H9 (cell line): ENCODE measurements around the gene TAT. TPM values are rescaled to one million over a fixed set of nuclear protein-coding genes. Genes with fewer than 3 reads are reported as not detected.

Experiments
- DNase-seq: peaks from one replicate; pipeline ENCODE4 v3.0.0-alpha.2; 2017
- H2AFZ ChIP-seq: one replicate; pipeline ENCODE4 v1.6.1; 2013; ENCODE audit warnings: mild to moderate bottlenecking, low read length, control low read depth, moderate library complexity
- H2AK5ac ChIP-seq: 2 replicates; pipeline ENCODE4 v1.6.1; 2013; ENCODE audit warnings: low read length, control low read depth, mixed read lengths; ENCODE audit not compliant: insufficient read length
- H2BK120ac ChIP-seq: one replicate; pipeline ENCODE4 v1.6.1; 2013; ENCODE audit warnings: low read depth, mild to moderate bottlenecking, low read length, control low read depth, inconsistent platforms; ENCODE audit not compliant: poor library complexity, severe bottlenecking
- H2BK12ac ChIP-seq: 2 replicates; pipeline ENCODE4 v1.6.1; 2013; ENCODE audit warnings: low read length, control low read depth, mixed read lengths, low read depth; ENCODE audit not compliant: insufficient read length
- H2BK15ac ChIP-seq: 2 replicates; pipeline ENCODE4 v1.6.1; 2013; ENCODE audit warnings: low read depth, low read length, control low read depth
- H2BK20ac ChIP-seq: one replicate; pipeline ENCODE4 v1.6.1; 2013; ENCODE audit warnings: low read depth, mild to moderate bottlenecking, low read length, control low read depth, inconsistent platforms; ENCODE audit not compliant: poor library complexity, severe bottlenecking
- H2BK5ac ChIP-seq: 2 replicates; pipeline ENCODE4 v1.6.1; 2013; ENCODE audit warnings: low read length, control low read depth, mixed read lengths; ENCODE audit not compliant: insufficient read length
- H3K14ac ChIP-seq: 2 replicates; pipeline ENCODE4 v1.6.1; 2013; ENCODE audit warnings: low read length, control low read depth; ENCODE audit not compliant: insufficient read depth
- H3K18ac ChIP-seq: 2 replicates; pipeline ENCODE4 v1.6.1; 2013; ENCODE audit warnings: low read depth, mild to moderate bottlenecking, mixed read lengths, low read length, control low read depth; ENCODE audit not compliant: insufficient read length
- H3K23ac ChIP-seq: 2 replicates; pipeline ENCODE4 v1.6.1; 2013; ENCODE audit warnings: low read length, control low read depth, mixed read lengths, low read depth; ENCODE audit not compliant: insufficient read length
- H3K23me2 ChIP-seq: 2 replicates; pipeline ENCODE4 v1.6.1; 2013; ENCODE audit warnings: low read depth, mild to moderate bottlenecking, mixed read lengths, low read length, control low read depth; ENCODE audit not compliant: insufficient read length, poor library complexity, severe bottlenecking
- H3K27ac ChIP-seq: 2 replicates; pipeline ENCODE4 v1.5.1; 2013; ENCODE audit warnings: low read length, control low read depth, mixed read lengths, low read depth; ENCODE audit not compliant: insufficient read length
- H3K27me3 ChIP-seq: 2 replicates; pipeline ENCODE4 v1.6.1; 2013; ENCODE audit warnings: low read length, control low read depth, inconsistent platforms; ENCODE audit not compliant: insufficient read depth
- H3K4ac ChIP-seq: 2 replicates; pipeline ENCODE4 v1.6.1; 2013; ENCODE audit warnings: low read depth, mild to moderate bottlenecking, control low read depth, inconsistent platforms, low read length, moderate library complexity
- H3K4me1 ChIP-seq: 2 replicates; pipeline ENCODE4 v1.6.1; 2013; ENCODE audit warnings: low read length, control low read depth, inconsistent platforms; ENCODE audit not compliant: insufficient read depth
- H3K4me2 ChIP-seq: 2 replicates; pipeline ENCODE4 v1.6.1; 2013; ENCODE audit warnings: low read length, control low read depth, mixed read lengths; ENCODE audit not compliant: insufficient read length, insufficient read depth
- H3K56ac ChIP-seq: 2 replicates; pipeline ENCODE4 v1.6.1; 2013; ENCODE audit warnings: low read depth, mild to moderate bottlenecking, mixed read lengths, low read length, control low read depth; ENCODE audit not compliant: insufficient read length
- H3K79me1 ChIP-seq: 2 replicates; pipeline ENCODE4 v1.6.1; 2013; ENCODE audit warnings: low read depth, mild to moderate bottlenecking, moderate library complexity, low read length, control low read depth, inconsistent platforms; ENCODE audit not compliant: insufficient read depth, poor library complexity, severe bottlenecking
- H3K79me2 ChIP-seq: 2 replicates; pipeline ENCODE4 v1.6.1; 2013; ENCODE audit warnings: low read length, control low read depth, inconsistent platforms; ENCODE audit not compliant: insufficient read depth
- H3K9ac ChIP-seq: 2 replicates; pipeline ENCODE4 v1.6.1; 2013; ENCODE audit warnings: low read length, control low read depth, mixed read lengths; ENCODE audit not compliant: insufficient read length; ENCODE audit errors: extremely low read depth
- H3K9me3 ChIP-seq: one replicate; pipeline ENCODE4 v1.6.1; 2013; ENCODE audit warnings: low read depth, low read length, inconsistent platforms; ENCODE audit not compliant: control insufficient read depth
- H3T11ph ChIP-seq: one replicate; pipeline ENCODE4 v1.6.1; 2013; ENCODE audit warnings: mild to moderate bottlenecking, low read length, control low read depth, inconsistent platforms
- H4K20me1 ChIP-seq: one replicate; pipeline ENCODE4 v1.6.1; 2013; ENCODE audit not compliant: control insufficient read depth, insufficient read length, insufficient read depth
- H4K5ac ChIP-seq: 2 replicates; pipeline ENCODE4 v1.6.1; 2013; ENCODE audit warnings: low read depth, mild to moderate bottlenecking, mixed read lengths, low read length, control low read depth; ENCODE audit not compliant: insufficient read length
- H4K8ac ChIP-seq: replicated peaks from 2 replicates; pipeline ENCODE4 v1.6.1; 2013; ENCODE audit warnings: low read length, control low read depth, mixed read lengths, low read depth; ENCODE audit not compliant: insufficient read length
- H4K91ac ChIP-seq: 2 replicates; pipeline ENCODE4 v1.6.1; 2013; ENCODE audit warnings: low read depth, mild to moderate bottlenecking, moderate library complexity, mixed read lengths, low read length, control low read depth; ENCODE audit not compliant: insufficient read length
- H3K27ac Mint-ChIP-seq, 3 experiments: 2 replicates in 2 of 3; 3 replicates in 1 of 3; pipeline ENCODE4 v1.8.0; 2020 to 2021; ENCODE audit warnings: mixed read lengths in 3 of 3, mild to moderate bottlenecking in 1 of 3, moderate library complexity in 1 of 3
- H3K27me3 Mint-ChIP-seq: 2 replicates; pipeline ENCODE4 v1.8.0; 2021; ENCODE audit warnings: low read depth, mild to moderate bottlenecking, moderate library complexity, mixed read lengths
- H3K36me3 Mint-ChIP-seq, 3 experiments: 2 replicates in 2 of 3; 3 replicates in 1 of 3; pipeline ENCODE4 v1.8.0; 2020 to 2021; ENCODE audit warnings: low read depth in 3 of 3, mixed read lengths in 3 of 3; ENCODE audit not compliant: insufficient read depth in 1 of 3
- H3K4me1 Mint-ChIP-seq, 2 experiments: 2 replicates each; pipeline ENCODE4 v1.8.0; 2020; ENCODE audit warnings: mixed read lengths in 2 of 2
- H3K4me3 Mint-ChIP-seq, 2 experiments: 2 replicates in 1 of 2; 3 replicates in 1 of 2; pipeline ENCODE4 v1.8.0; 2020 to 2021; ENCODE audit warnings: mild to moderate bottlenecking in 2 of 2, mixed read lengths in 2 of 2, moderate library complexity in 1 of 2
- H3K9me3 Mint-ChIP-seq, 2 experiments: 2 replicates in 1 of 2; 3 replicates in 1 of 2; pipeline ENCODE4 v1.8.0; 2020; ENCODE audit warnings: mild to moderate bottlenecking in 2 of 2, mixed read lengths in 2 of 2, moderate library complexity in 1 of 2
- CTCF ChIP-seq: fragments of 200-600 bp; sonication (generic); conservative IDR thresholded peaks from 3 replicates; pipeline ENCODE4 v1.8.0; 2021; ENCODE audit warnings: antibody characterized with exemption, mild to moderate bottlenecking
- WGBS: extraction: QIAGEN DNeasy Blood & Tissue Kit; methylation state at CpG from one replicate; pipeline ENCODE4 v1.1.7; 2013; ENCODE audit warnings: missing lambda C conversion rate, low lambda C conversion rate, mixed read lengths; ENCODE audit not compliant: insufficient read length; ENCODE audit errors: extremely low coverage; 5-methylcytosine and 5-hydroxymethylcytosine counted together
- total RNA-seq: library from RNA; stranded (reverse); gene quantifications from 2 replicates; pipeline ENCODE4 v1.2.1, GENCODE V29; 2021

The TAT gene
- total RNA-seq, 1 experiment from 2014 or later: not detected

- no peak overlapping the region for H3K18ac ChIP-seq
- no peaks in the 10 kb centered on the region for H3K79me2 ChIP-seq
- H2AK5ac ChIP-seq: no peak overlapping the region
- H3K36me3 Mint-ChIP-seq: no peaks in the 10 kb centered on the region
- no peak for TF ChIP-seq CTCF
- no peak overlapping the region for H3K56ac ChIP-seq
- H3K4me3 Mint-ChIP-seq: no peak overlapping the region
- no peak overlapping the region for H2BK20ac ChIP-seq
- no peaks in the 10 kb centered on the region for H3K23me2 ChIP-seq
- no peak overlapping the region for H3K4me2 ChIP-seq
- DNase-seq: no peak
- H4K8ac ChIP-seq: no peak overlapping the region
- H2BK15ac ChIP-seq: no peak overlapping the region
- no peak overlapping the region for H3K9ac ChIP-seq
- H2BK120ac ChIP-seq: no peak overlapping the region
- no peak overlapping the region for H4K5ac ChIP-seq
- WGBS: no CpG with 5 or more reads among the region's 3 CpGs
- no peak overlapping the region for H4K91ac ChIP-seq
- no peak overlapping the region for H3K23ac ChIP-seq
- H3K9me3 Mint-ChIP-seq: no peaks in the 10 kb centered on the region
- no peaks in the 10 kb centered on the region for H4K20me1 ChIP-seq
- H3K27ac Mint-ChIP-seq: no peak overlapping the region; a peak in 1 of 7 replicates
- no peaks in the 10 kb centered on the region for H3K4me1 ChIP-seq
- no peak overlapping the region for H3T11ph ChIP-seq
- H3K27ac ChIP-seq: no peak overlapping the region
- H3K4me1 Mint-ChIP-seq: peaks cover 3 to 5% of the 10 kb centered on the region in 2 experiments; a peak in 3 of 4 replicates
- no peak overlapping the region for H2BK12ac ChIP-seq
- peaks cover 19% of the 10 kb centered on the region for H3K27me3 Mint-ChIP-seq
- no peak overlapping the region for H2AFZ ChIP-seq
- H3K27me3 ChIP-seq: no peaks in the 10 kb centered on the region
- no peak overlapping the region for H2BK5ac ChIP-seq
- H3K4ac ChIP-seq: no peak overlapping the region
- H3K9me3 ChIP-seq: no peaks in the 10 kb centered on the region
- no peaks in the 10 kb centered on the region for H3K79me1 ChIP-seq
- no peak overlapping the region for H3K14ac ChIP-seq
Observed at GRCh38 chr16:71572497-71573116, 4.3 kb downstream of the TAT start.
